GM18951 (cell line): ENCODE data around the gene KIF16B.

Experiments used
- POLR2A ChIP-seq: IDR thresholded peaks from 4 replicates; pipeline ENCODE4 v1.6.1; 2011; ENCODE audit warnings: mild to moderate bottlenecking; ENCODE audit not compliant: insufficient read length, insufficient read depth; ENCODE audit errors: extremely low read depth
- in situ Hi-C: fragments of 300-500 bp; cut with MboI; formaldehyde crosslinking; loops from one replicate; pipeline ENCODE4 v1.12.0; 2022; ENCODE audit warnings: low sequenced_read_pairs, mixed read lengths, inconsistent platforms; ENCODE audit not compliant: unreplicated experiment

Gene KIF16B

DNA sequence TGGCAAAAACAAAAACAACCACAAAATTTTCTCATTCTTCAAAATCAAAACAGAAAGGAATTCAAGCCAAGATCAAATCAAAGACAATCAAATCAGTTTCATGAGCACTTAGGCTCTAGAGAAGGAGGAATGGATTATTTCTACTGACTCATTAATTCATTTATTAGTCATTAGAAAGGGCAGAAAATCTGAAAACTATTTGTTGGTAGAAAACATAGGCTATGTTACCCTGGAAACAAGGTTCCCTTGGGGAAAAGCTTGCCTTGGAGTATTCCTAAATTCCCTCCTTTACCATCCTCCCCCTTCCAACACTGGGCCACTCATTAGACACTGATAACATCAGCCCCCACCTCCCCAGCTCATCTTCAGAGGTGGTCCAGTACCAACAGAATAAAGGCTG is 17.5 kb downstream of the KIF16B start:
- TF ChIP-seq POLR2A, result no peak
- in situ Hi-C loops, result no loop called here

DNA sequence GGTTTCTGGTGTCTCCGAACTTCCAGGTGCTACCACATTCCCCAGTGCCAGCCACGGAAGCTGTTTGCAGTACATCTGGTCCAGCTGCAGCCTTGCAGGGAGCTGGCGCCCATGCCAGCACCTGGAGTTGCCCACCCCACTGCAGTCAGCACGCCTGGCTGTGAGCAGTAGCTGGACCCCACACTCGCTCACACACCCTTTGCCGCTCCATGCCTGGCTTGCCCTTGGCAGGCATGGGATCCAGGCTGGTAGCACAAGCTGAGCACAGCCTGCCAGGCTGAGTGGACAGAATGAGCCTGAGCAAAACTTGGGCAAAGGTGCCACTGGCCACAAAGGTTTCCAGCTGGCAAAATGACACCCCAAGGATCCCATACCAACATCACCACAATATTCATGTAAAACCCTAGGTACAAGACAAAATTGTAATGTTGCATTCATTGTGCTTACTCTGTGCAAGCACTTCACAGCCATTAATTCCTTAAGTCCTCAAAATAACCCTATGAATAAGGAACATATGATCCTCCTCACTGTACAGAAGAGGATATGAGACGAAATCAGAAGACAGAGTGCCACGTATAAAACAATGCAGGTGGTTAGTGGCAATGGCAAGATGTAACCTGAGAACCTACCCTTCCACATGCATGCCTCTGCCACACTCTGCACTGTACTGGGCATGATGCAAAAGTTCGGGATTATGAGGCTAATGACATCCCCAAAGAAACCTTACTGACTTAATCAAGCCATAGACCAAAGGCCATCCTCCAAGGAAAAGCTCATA is 18.3 kb downstream of the KIF16B start:
- in situ Hi-C loops, result no loop called here
- no peak for TF ChIP-seq POLR2A

DNA sequence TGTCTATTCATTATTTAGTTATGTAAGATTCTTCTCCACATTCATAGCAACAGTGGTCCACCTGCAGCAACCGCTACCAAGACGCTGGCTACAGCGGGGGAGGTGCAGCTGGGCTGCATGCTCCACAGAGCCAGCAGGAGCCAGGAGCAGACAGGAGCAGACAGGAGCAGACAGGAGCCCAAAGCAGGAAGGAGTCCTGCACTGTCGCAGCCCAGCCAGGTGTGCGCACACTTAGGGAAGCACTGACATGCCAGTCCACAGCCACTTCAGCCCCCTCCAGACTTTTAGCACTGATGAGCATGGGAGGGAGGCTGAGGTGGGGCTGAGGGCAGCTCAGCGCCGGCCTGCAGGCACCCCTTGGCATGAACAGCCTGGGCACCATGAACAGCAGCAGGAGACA is 19.6 kb downstream of the KIF16B start:
- TF ChIP-seq POLR2A, result no peak
- in situ Hi-C loops, result no loop called here

DNA sequence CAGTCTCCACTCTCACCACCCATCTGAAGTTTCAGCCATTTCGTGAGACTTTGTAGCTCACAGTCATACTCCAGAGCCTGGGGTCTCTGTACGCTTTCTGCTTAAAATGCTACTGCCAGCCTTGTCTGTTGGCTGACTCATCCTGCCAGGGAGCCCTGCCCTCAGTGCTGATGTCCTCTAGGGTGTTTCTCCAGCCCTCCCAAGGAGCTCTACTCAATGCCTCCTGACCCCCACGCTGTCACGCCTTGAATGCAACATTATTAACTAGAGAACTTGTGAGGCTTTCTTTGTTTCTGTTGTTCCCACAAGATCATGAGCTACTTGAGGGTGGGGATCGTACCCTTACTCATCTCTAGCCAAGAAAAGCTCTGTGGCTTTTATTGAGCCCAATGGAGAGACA is 20.1 kb downstream of the KIF16B start:
- no peak for TF ChIP-seq POLR2A
- in situ Hi-C loops, result no loop called here

DNA sequence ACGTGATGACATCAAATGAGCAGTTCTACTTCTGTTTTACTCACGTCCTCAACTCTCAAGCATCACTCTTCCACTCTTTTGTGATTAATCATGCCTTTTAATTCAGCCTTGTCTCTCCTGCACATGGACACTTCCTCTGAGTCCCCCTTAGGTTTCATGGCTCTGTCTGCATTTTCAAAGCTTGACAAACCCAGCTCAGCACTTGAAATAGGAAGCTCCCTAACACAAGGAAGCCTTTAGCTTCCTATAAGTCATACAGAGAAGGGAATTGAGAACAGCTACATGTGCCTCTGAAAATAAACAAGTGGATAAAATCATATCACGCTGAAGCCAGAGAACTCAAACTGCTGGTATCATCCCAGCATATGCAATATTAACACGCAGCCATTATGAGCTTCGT is 21.2 kb downstream of the KIF16B start:
- in situ Hi-C loops, result no loop called here
- no peak for TF ChIP-seq POLR2A

DNA sequence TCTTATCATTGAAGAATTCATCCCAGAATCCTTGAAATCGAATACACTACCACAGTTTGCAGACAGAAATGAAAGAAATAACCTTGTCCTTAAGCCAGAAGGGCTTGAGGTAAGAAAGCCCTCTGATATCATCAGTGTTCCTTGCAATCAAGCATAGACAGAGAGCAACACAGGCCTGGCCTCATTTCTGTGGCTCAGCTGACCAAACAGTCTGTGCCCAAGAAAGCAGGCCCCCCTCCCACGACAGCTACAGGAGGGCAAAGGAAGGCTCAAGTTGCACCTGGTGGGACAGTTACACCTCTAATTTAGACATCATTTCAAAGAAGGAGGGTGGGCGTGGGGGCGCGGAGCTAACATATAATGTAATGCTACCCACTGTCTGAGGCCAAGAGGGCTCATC is 21.6 kb downstream of the KIF16B start:
- no peak for TF ChIP-seq POLR2A
- in situ Hi-C loops, result no loop called here

DNA sequence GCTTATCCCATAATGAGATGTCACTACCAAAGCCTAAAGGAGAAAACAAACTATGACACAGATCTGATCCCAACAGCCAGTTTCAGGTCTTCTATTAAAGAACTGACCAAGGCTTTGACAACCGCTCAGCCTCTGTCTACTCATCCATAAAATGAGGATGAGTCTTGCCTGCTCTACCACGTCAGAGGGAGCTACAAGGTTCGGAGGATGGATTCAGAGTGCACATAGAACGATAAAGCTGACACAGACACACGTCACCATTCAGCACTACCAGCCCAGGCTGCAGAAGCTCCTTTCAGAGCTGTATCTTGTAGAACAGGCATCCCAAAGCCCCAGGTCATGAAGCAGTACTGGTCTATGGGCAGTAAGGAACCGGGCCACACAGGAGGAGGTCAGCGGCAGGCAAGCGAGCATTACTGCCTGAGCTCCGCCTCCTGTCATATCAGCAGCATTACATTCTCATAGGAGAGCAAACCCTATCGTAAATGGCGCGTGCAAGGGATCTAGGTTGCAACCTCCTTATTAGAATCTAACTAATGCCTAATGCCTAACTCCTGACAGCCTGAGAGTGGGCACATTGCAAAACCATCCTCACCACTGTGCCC is 25.1 kb downstream of the KIF16B start:
- TF ChIP-seq POLR2A, result no peak
- in situ Hi-C loops, result no loop called here

DNA sequence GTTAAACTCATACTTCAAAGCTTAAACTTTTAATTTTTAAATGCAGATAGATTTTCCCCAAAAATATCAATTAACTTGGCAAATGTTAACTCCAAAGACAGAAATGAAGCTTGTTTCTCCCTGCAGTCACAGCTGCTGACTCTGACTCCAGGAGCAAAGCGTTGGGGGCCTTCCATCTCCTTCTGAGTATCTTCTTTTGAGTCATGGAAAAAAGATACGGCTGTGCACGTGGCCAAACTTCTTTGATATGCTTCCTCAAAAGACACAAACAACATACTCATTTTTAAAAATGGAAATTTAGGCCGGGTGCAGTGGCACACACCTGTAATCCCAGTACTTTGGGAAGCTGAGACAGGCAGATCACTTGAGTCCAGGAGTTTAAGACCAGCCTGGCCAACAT is 28.3 kb downstream of the KIF16B start:
- in situ Hi-C loops, result no loop called here
- no peak for TF ChIP-seq POLR2A

DNA sequence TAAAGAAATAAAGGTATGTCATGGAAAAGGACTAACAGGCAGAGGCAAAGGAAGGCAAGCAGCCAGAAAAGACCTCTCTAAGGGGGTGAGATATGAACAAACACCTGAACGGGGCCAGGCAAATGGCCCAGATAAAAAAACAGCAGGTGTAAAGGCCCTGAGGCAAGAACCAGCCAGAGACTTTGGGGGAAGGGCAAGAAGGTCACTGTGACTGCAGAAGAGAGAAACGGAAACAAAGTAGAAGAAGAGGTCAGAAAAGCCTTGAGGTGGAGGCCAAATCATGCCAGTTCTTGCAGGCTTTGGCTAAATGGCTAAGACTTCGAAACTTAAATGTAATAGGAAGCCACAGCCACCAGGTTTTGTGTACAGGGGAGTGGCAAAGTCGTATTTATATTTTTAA is 30.8 kb downstream of the KIF16B start:
- in situ Hi-C loops, result no loop called here
- TF ChIP-seq POLR2A, result no peak

DNA sequence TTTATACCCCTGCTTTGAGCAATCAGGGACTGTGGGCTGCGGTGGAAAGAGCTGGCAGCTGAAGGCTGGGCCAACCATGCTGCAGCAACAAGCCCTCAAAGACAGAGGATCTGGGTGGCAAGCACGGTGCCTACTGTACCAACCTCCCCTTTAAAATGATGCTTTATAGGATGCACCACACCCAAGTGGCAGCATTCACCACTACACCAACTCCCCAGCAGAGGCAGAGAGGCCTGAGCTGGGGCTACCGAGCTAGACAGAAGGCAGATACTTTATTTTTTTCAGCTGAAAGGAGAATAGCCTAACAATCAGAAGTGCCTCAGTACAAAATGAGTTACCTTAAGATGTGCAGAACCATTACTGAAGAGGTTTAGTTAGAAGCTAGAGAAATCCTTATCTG is 31.4 kb downstream of the KIF16B start:
- in situ Hi-C loops, result no loop called here
- no peak for TF ChIP-seq POLR2A

DNA sequence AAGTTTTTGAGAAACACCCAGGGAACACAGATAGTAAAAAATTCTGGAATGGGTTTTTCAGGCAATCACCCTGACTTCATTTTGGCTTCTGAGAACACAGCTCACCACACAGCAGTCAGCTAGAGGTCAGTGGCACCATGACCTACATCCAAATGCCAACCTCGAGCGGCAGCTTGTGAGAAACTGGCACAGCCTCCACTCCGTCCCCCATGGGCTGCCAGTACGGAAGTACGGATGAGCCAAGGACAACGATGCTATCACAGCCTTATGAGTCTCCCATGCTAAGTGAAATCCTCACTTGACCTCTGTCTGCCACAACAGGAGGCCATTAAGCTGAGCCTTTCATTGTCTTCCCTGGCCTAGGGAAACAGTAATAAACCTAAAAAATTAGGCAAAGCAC is 32.0 kb downstream of the KIF16B start:
- in situ Hi-C loops, result no loop called here
- TF ChIP-seq POLR2A, result no peak

DNA sequence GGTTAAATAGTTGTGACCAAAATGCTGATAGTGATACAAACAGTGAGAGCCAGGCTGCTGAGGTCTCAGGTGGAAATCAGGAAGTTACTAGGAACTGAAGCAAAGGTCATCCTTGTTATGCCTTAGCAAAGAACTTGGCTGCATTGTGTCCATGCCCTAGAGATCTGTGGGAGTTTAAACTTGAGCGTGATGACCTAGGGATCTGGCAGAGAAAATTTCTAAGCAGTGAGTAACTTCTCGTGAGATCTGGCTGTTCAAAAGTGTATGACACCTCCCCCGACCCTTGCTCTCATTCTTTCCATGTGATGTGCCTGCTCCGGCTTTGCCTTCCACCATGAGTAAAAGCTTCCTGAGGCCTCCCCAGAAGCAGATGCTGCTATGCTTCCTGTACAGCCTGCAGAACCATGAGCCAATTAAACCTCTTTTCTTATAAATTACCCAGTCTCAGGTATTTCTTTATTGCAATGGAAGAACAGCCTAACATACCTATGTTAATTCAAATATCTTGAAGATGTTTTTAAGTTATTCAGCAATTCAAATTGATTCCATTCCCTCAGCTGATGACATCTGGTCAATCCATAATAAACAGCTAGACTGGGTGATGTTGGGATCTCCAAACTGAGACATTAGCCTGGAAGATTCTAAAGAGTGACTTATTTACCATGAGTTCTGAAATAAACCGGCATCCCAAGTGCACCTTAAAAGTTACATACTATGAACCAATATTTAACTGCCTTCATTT is 33.8 kb downstream of the KIF16B start:
- in situ Hi-C loops, result no loop called here
- no peak for TF ChIP-seq POLR2A

DNA sequence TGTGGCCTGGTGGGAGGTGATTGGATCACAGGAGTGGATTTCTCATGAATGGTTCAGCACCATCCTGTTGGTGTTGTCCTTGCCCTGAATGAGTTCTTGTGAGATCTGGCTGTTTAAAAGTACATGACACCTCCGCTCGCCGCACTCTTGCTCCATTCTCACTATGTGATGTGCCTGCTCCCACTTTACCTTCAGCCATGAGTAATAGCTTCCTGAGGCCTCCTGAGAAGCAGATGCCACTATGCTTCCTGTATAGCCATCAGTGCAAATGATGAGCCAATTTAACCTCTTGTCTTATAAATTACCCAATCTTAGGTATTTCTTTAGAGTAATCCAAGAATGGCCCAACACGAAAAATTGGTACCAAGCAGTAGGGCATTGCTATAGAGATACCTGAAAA is 34.5 kb downstream of the KIF16B start:
- no peak for TF ChIP-seq POLR2A
- in situ Hi-C loops, result no loop called here

DNA sequence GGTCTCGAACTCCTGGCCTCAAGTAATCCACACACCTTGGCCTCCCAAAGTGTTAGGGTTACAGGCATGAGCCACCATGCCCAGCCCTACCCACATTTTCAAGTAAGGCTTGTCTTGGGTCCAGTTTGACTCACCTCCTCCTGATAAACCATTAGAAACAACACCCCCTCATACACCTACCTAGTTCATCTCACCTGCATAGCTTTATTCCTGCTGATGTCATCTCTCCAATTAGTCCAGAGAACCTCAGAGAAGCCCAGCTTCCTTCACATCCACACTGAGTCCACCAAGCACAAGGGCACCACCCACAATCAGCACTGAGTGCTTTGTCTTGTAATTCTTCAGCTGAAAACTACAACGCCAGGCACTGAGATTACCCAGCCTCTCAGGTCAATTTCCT is 35.3 kb downstream of the KIF16B start:
- TF ChIP-seq POLR2A, result no peak
- in situ Hi-C loops, result no loop called here
